Stimulated activated naive CD4-positive, alpha-beta T cell treated with Interleukin-2 at 50 U/mL for 16 hours (primary cell): ENCODE measurements around the gene ARHGAP45.

Experiments
- DNase-seq: peaks from one replicate; lab custom pipeline; 2025; lab: John Stamatoyannopoulos, UW

ARHGAP45 gene

GRCh38 chr19:1086613-1087012, 19.6 kb downstream of the ARHGAP45 start:
- DNase-seq = no peak

- no peak for DNase-seq
Measured at GRCh38 chr19:1087813-1088415, 20.9 kb downstream of the ARHGAP45 start.

- no peak for DNase-seq
Measured at GRCh38 chr19:1088416-1089010, 21.5 kb downstream of the ARHGAP45 start.

- DNase-seq = no peak
Measured at GRCh38 chr19:1089126-1089771, 22.3 kb downstream of the ARHGAP45 start.

GRCh38 chr19:1089891-1090290, 22.9 kb downstream of the ARHGAP45 start:
- no peak for DNase-seq

- peak; percentile 23 for DNase-seq
Measured at GRCh38 chr19:1090731-1091543, 24.0 kb downstream of the ARHGAP45 start.

GRCh38 chr19:1091544-1092175, 24.7 kb downstream of the ARHGAP45 start:
- no peak for DNase-seq

- DNase-seq = no peak
Measured at GRCh38 chr19:1093330-1093729, 26.4 kb downstream of the ARHGAP45 start.

- no peak for DNase-seq
Measured at GRCh38 chr19:1093811-1094553, 27.0 kb downstream of the ARHGAP45 start.

- no peak for DNase-seq
Measured at GRCh38 chr19:1094655-1094977, 27.6 kb downstream of the ARHGAP45 start.

- peak; percentile 93 for DNase-seq
Measured at GRCh38 chr19:1094978-1095701, 28.2 kb downstream of the ARHGAP45 start, which contains the start of gene POLR2E. Gene POLR2E (minus strand): TSS chr19:1095375. CDS start chr19:1095315, 60 bp downstream.

- no peak for DNase-seq
Measured at GRCh38 chr19:1097810-1098176, 30.8 kb downstream of the ARHGAP45 start.

GRCh38 chr19:1098177-1099051, 31.4 kb downstream of the ARHGAP45 start:
- DNase-seq = no peak

- no peak for DNase-seq
Measured at GRCh38 chr19:1101337-1101698, 34.4 kb downstream of the ARHGAP45 start.

GRCh38 chr19:1102407-1103131, 35.6 kb downstream of the ARHGAP45 start:
- peak; percentile 80 for DNase-seq

GRCh38 chr19:1103132-1103707, 36.3 kb downstream of the ARHGAP45 start:
- no peak for DNase-seq

- peak; percentile 99 for DNase-seq
Measured at GRCh38 chr19:1103708-1104310, 36.8 kb downstream of the ARHGAP45 start, which contains the start of gene GPX4. Gene GPX4 (plus strand): TSS chr19:1103994. CDS start chr19:1104044, 50 bp downstream.

GRCh38 chr19:1104311-1105007, 37.5 kb downstream of the ARHGAP45 start:
- DNase-seq = peak; percentile 67
